HepG2 (cell line): ENCODE data around the gene STAT5A. TPM values are rescaled to one million over a fixed set of nuclear protein-coding genes. Genes with fewer than 3 reads are reported as not detected.

Experiments
- HMGA1 ChIP-seq: sonication (generic); formaldehyde crosslinking; conservative IDR thresholded peaks from 2 replicates; pipeline ENCODE4 v1.4.0; 2020; ENCODE audit warnings: missing genetic modification reagents
- HOXA9 ChIP-seq: sonication (generic); formaldehyde crosslinking; IDR thresholded peaks from 2 replicates; pipeline ENCODE4 v1.8.1; 2022; ENCODE audit warnings: missing genetic modification reagents, mild to moderate bottlenecking, moderate library complexity, borderline replicate concordance
- MAF1 ChIP-seq: sonication (generic); formaldehyde crosslinking; IDR thresholded peaks from 2 replicates; pipeline ENCODE4 v1.5.0; 2020; ENCODE audit warnings: missing genetic modification reagents, borderline replicate concordance
- NFKBIZ ChIP-seq: IDR thresholded peaks from 2 replicates; pipeline ENCODE4 v1.6.1; 2018; ENCODE audit warnings: missing genetic modification reagents, missing compliant biosample characterization
- PCBP2 ChIP-seq: fragments of 200-400 bp; formaldehyde crosslinking; optimal IDR thresholded peaks from 2 replicates; pipeline ENCODE3; 2018; ENCODE audit warnings: low read length, low read depth; ENCODE audit not compliant: poor library complexity, severe bottlenecking
- POLR2A ChIP-seq, 2 experiments: IDR thresholded peaks; 2 replicates each; pipeline ENCODE4 v1.6.1; 2011; ENCODE audit warnings: low read depth in 2 of 2, low read length in 2 of 2, mild to moderate bottlenecking in 1 of 2, moderate library complexity in 1 of 2; ENCODE audit not compliant: insufficient read depth in 1 of 2
- PRDM10 ChIP-seq: sonication (generic); formaldehyde crosslinking; IDR thresholded peaks from 2 replicates; pipeline ENCODE4 v1.4.0; 2020; ENCODE audit warnings: low read depth, missing genetic modification reagents
- SIX1 ChIP-seq: sonication (generic); formaldehyde crosslinking; IDR thresholded peaks from 2 replicates; pipeline ENCODE4 v1.4.0; 2020; ENCODE audit warnings: missing genetic modification reagents, borderline replicate concordance
- THAP7 ChIP-seq: sonication (generic); formaldehyde crosslinking; IDR thresholded peaks from 2 replicates; pipeline ENCODE4 v1.8.1; 2023; ENCODE audit warnings: mild to moderate bottlenecking, missing genetic modification reagents
- ZBTB42 ChIP-seq: sonication (generic); formaldehyde crosslinking; IDR thresholded peaks from 2 replicates; pipeline ENCODE4 v1.5.0; 2020; ENCODE audit warnings: mild to moderate bottlenecking, missing genetic modification reagents
- ZNF24 ChIP-seq: fragments of 450-650 bp; IDR thresholded peaks from 2 replicates; pipeline ENCODE4 v1.6.1; 2017; ENCODE audit warnings: antibody characterized with exemption, mild to moderate bottlenecking
- ZNF354B ChIP-seq: sonication (generic); formaldehyde crosslinking; IDR thresholded peaks from 2 replicates; pipeline ENCODE4 v1.8.0; 2022; ENCODE audit warnings: mild to moderate bottlenecking, missing genetic modification reagents
- ZNF362 ChIP-seq: sonication (generic); formaldehyde crosslinking; IDR thresholded peaks from 2 replicates; pipeline ENCODE4 v1.4.0; 2020; ENCODE audit warnings: missing genetic modification reagents, mild to moderate bottlenecking, borderline replicate concordance
- ZNF746 ChIP-seq: sonication (generic); formaldehyde crosslinking; IDR thresholded peaks from 2 replicates; pipeline ENCODE4 v1.8.0; 2022; ENCODE audit warnings: mild to moderate bottlenecking, missing genetic modification reagents
- ZNF792 ChIP-seq: IDR thresholded peaks from 2 replicates; pipeline ENCODE4 v1.6.1; 2016
- ZNF879 ChIP-seq: sonication (generic); formaldehyde crosslinking; IDR thresholded peaks from 2 replicates; pipeline ENCODE4 v1.8.1; 2023; ENCODE audit warnings: missing genetic modification reagents
- polyA plus RNA-seq, 8 experiments: library from polyadenylated mRNA; depleted of rRNA in 3 of 8; stranded (reverse) in 7 of 8; unstranded in 1 of 8; fragments of >200 nt; fragmentation: Illumina TruSeq in 4 of 8; extraction: Trizol in 4 of 8; gene quantifications; 2 replicates each; pipeline versions ENCODE4 v1.2.1 to v1.2.3, GENCODE V29; 2011 to 2016; ENCODE audit warnings: low read depth in 4 of 8, missing spikeins in 1 of 8, mixed read lengths in 1 of 8; ENCODE audit not compliant: insufficient read depth in 1 of 8
- total RNA-seq, 5 experiments: library from RNA; depleted of rRNA; stranded (reverse); fragments of >200 nt; fragmentation: Illumina TruSeq; extraction: Trizol; gene quantifications; 2 replicates each; pipeline ENCODE4 v1.2.3, GENCODE V29; 2016; ENCODE audit warnings: low read depth in 1 of 5
- TF ChIP-seq, protein P1 (sequence below): sonication (generic); formaldehyde crosslinking; IDR thresholded peaks from 2 replicates; pipeline ENCODE4 v1.5.0; 2020; ENCODE audit warnings: mild to moderate bottlenecking, missing genetic modification reagents, borderline replicate concordance
- TF ChIP-seq, protein P2 (sequence below): sonication (generic); formaldehyde crosslinking; IDR thresholded peaks from 2 replicates; pipeline ENCODE4 v1.4.0; 2020; ENCODE audit warnings: mild to moderate bottlenecking, missing genetic modification reagents, borderline replicate concordance

Gene STAT5A
- total and polyA plus RNA-seq, 2 of the 13 experiments (the other 11 are each of a cell fraction or from before 2014, with no cell fraction given) = 1.4 to 4.1 TPM

DNA sequence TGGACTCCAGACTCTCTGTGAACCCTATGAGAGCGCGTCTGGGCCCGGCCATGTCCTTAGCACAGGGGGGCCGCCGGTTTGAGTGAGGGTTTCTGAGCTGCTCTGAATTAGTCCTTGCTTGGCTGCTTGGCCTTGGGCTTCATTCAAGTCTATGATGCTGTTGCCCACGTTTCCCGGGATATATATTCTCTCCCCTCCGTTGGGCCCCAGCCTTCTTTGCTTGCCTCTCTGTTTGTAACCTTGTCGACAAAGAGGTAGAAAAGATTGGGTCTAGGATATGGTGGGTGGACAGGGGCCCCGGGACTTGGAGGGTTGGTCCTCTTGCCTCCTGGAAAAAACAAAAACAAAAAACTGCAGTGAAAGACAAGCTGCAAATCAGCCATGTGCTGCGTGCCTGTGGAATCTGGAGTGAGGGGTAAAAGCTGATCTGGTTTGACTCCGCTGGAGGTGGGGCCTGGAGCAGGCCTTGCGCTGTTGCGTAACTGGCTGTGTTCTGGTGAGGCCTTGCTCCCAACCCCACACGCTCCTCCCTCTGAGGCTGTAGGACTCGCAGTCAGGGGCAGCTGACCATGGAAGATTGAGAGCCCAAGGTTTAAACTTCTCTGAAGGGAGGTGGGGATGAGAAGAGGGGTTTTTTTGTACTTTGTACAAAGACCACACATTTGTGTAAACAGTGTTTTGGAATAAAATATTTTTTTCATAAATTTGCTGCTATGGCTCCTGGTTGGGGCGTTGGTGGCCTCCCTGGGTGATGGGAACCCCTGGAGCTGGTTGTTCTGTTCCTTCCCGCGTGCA, 23.1 kb downstream of the STAT5A start (continued):
- TF ChIP-seq ZNF362 (CRISPR knock-in tag) = peak; percentile 44; the same call in 1 of the 2 replicates
- peak; percentile 63; the same call in 1 of the 2 replicates for TF ChIP-seq PRDM10 (CRISPR knock-in tag)
- TF ChIP-seq THAP7 (CRISPR knock-in tag) = peak; percentile 81; the same call in 1 of the 2 replicates
- TF ChIP-seq PCBP2 = peak; percentile 19
- no peak for TF ChIP-seq MAF1 (CRISPR knock-in tag)
- TF ChIP-seq HOXA9 (CRISPR knock-in tag) = no peak
- peak; percentile 82 for TF ChIP-seq ZNF792 (CRISPR knock-in tag)
- peak; percentile 65 to 86; a peak in 3 of 4 replicates for TF ChIP-seq POLR2A (IDR thresholded peaks at IDR 0.05; ENCODE audit: insufficient read depth in 1 of 2, low read depth in 2 of 2, low read length in 2 of 2)
- TF ChIP-seq HMGA1 (CRISPR knock-in tag) = no peak
- TF ChIP-seq, protein P1, sequence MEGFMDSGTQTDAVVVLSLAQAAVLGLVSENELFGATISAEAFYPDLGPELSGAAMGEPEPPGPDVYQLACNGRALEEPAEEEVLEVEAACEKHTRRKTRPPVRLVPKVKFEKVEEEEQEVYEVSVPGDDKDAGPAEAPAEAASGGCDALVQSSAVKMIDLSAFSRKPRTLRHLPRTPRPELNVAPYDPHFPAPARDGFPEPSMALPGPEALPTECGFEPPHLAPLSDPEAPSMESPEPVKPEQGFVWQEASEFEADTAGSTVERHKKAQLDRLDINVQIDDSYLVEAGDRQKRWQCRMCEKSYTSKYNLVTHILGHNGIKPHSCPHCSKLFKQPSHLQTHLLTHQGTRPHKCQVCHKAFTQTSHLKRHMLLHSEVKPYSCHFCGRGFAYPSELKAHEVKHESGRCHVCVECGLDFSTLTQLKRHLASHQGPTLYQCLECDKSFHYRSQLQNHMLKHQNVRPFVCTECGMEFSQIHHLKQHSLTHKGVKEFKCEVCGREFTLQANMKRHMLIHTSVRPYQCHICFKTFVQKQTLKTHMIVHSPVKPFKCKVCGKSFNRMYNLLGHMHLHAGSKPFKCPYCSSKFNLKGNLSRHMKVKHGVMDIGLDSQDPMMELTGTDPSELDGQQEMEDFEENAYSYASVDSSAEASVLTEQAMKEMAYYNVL (CRISPR knock-in tag) = peak; percentile 79; the same call in 1 of the 2 replicates
- TF ChIP-seq NFKBIZ = peak; percentile 72; the same call in 1 of the 2 replicates
- 0 out of 2 replicates have a peak, but pooled peaks have one; percentile 67 for TF ChIP-seq ZNF879
- no peak for TF ChIP-seq ZBTB42 (CRISPR knock-in tag)
- TF ChIP-seq ZNF24 = no peak
- 0 out of 2 replicates have a peak, but pooled peaks have one; percentile 73 for TF ChIP-seq SIX1 (CRISPR knock-in tag)
- TF ChIP-seq, protein P2, sequence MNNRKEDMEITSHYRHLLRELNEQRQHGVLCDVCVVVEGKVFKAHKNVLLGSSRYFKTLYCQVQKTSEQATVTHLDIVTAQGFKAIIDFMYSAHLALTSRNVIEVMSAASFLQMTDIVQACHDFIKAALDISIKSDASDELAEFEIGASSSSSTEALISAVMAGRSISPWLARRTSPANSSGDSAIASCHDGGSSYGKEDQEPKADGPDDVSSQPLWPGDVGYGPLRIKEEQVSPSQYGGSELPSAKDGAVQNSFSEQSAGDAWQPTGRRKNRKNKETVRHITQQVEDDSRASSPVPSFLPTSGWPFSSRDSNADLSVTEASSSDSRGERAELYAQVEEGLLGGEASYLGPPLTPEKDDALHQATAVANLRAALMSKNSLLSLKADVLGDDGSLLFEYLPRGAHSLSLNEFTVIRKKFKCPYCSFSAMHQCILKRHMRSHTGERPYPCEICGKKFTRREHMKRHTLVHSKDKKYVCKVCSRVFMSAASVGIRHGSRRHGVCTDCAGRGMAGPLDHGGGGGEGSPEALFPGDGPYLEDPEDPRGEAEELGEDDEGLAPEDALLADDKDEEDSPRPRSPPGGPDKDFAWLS (CRISPR knock-in tag) = no peak
- TF ChIP-seq ZNF746 (CRISPR knock-in tag) = no peak; the same call in 1 of the 2 replicates
- no peak for TF ChIP-seq ZNF354B (CRISPR knock-in tag)
